Measurements from ENCODE around the gene ZSCAN22. TPM values are rescaled to one million over a fixed set of nuclear protein-coding genes. Genes with fewer than 3 reads are reported as not detected.

Gene ZSCAN22
- total RNA-seq, 1 donor from 2014 or later = 1.5 TPM

DNA sequence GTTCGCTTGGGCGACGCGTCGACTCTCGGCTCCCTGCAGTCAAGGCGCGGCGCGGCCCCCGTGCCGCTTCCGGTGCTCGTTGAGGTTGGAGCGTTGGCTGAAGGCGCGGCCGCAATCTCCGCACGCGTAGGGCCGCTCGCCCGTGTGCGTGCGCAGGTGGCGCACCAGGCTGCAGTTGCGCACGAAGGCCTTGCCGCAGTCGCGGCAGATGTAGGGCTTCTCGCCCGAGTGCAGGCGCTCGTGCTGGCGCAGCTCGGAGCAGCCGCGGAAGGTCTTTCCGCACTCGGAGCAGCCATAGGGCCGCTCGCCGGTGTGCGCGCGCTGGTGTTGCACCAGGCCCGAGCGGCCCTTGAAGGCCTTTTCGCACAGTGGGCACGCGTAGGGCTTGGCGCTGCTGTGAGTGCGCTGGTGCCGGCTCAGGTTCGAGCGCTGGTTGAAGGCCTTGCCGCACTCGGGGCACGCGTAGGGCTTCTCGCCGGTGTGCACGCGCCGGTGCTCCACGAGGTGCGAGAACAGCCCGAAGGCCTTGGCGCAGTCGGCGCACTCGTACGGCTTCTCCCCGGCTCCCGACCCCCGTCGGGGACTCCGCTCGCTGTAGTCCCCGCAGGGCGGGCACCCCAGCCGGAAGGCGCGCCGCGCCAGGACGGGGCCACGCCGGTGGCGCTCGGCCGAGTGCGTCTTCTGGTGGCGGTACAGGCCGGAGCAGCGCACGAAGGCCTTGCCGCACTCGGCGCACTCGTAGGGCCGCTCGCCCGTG, 41.1 kb downstream of the ZSCAN22 start:
- H3F3A ChIP-seq (ENCODE audit: low read depth) = peaks cover 3% of the 10 kb centered on the region
- no peaks in the 10 kb centered on the region for H3K9me3 ChIP-seq (ENCODE audit: low read depth)
- H3K9ac ChIP-seq = no peak overlapping the region
- H3K27ac ChIP-seq = no peak overlapping the region
- H2AFZ ChIP-seq (replicated peaks) = no peak overlapping the region
- Mint-ChIP-seq H3K27ac (no peak overlapping the region), H3K9me3 (no peaks in the 10 kb centered on the region), H3K4me1 (peaks cover 3% of the 10 kb centered on the region), H3K36me3 (peaks cover 10% of the 10 kb centered on the region), H3K27me3 (ENCODE audit: insufficient read depth, low read depth) (peaks cover 4% of the 10 kb centered on the region), H3K4me3 (no peak overlapping the region)
- H3K4me2 ChIP-seq = no peak overlapping the region
- no peak for DNase-seq (ENCODE audit: low spot score)
- no peaks in the 10 kb centered on the region for H3K36me3 ChIP-seq
- H3K4me1 ChIP-seq = no peaks in the 10 kb centered on the region
- H3K27me3 ChIP-seq = no peaks in the 10 kb centered on the region
- no peak for TF ChIP-seq EZH2phosphoT487 (IDR thresholded peaks at IDR 0.05)
- no peak for TF ChIP-seq EZH2 (IDR thresholded peaks at IDR 0.05)
- TF ChIP-seq, protein P1, sequence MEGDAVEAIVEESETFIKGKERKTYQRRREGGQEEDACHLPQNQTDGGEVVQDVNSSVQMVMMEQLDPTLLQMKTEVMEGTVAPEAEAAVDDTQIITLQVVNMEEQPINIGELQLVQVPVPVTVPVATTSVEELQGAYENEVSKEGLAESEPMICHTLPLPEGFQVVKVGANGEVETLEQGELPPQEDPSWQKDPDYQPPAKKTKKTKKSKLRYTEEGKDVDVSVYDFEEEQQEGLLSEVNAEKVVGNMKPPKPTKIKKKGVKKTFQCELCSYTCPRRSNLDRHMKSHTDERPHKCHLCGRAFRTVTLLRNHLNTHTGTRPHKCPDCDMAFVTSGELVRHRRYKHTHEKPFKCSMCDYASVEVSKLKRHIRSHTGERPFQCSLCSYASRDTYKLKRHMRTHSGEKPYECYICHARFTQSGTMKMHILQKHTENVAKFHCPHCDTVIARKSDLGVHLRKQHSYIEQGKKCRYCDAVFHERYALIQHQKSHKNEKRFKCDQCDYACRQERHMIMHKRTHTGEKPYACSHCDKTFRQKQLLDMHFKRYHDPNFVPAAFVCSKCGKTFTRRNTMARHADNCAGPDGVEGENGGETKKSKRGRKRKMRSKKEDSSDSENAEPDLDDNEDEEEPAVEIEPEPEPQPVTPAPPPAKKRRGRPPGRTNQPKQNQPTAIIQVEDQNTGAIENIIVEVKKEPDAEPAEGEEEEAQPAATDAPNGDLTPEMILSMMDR (IDR thresholded peaks at IDR 0.05) = no peak
- H4K20me1 ChIP-seq (ENCODE audit: low read depth) = no peaks in the 10 kb centered on the region
- no peak overlapping the region for H3K4me3 ChIP-seq
- no peaks in the 10 kb centered on the region for H3K79me2 ChIP-seq (ENCODE audit: low read depth)

DNA sequence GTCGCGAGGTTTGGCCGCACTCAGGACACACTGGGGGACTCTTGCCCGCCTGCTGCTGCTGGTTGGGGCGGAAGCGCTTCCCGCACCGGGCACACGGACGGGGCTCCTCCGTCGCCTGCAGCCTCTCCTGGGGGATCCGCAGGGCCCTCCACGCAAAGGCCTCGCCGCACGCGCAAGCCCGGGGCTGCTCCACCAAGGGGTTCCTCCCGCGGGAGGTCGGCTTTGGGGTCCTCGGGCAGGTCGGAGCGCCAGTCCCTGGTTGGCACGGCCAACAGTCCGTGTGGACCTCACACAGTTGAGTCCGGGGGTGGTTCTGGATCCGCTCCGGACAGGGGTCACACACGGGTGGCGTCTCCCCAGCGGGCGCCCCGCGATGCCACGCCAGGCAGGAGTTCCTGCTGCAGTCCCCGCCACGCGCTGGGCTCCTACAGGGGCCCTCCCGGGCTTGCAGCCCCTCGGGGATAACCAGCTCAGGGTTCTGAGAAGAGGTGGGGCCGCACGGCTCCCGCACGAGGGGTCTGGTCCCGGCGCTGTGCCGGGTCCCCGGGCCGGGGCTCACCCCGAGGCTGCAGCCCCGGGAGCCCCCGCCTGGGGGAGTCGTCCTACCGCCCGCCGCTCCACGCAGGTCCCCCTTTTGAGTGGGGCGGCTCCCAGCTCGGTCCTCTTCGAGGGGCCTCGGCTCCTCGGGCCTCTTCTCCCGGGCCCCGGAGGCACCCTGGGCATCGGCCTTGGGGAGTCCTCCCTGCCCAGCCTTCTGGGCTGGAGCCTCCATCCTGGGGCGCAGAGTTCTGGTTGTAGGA, 42.0 kb downstream of the ZSCAN22 start:
- DNase-seq (ENCODE audit: low spot score) = no peak
- Histone ChIP-seq H3K36me3 (no peaks in the 10 kb centered on the region), H3K9me3 (ENCODE audit: low read depth) (no peaks in the 10 kb centered on the region), H4K20me1 (ENCODE audit: low read depth) (no peaks in the 10 kb centered on the region), H3F3A (ENCODE audit: low read depth) (peaks cover 3% of the 10 kb centered on the region), H3K4me2 (no peak overlapping the region), H3K4me3 (no peak overlapping the region), H3K27ac (no peak overlapping the region), H3K27me3 (no peaks in the 10 kb centered on the region), H3K4me1 (no peaks in the 10 kb centered on the region), H2AFZ (replicated peaks) (no peak overlapping the region), H3K79me2 (ENCODE audit: low read depth) (no peaks in the 10 kb centered on the region), H3K9ac (no peak overlapping the region)
- Mint-ChIP-seq H3K4me1 (peaks cover 3% of the 10 kb centered on the region), H3K27ac (no peak overlapping the region), H3K36me3 (peaks cover 10% of the 10 kb centered on the region), H3K9me3 (no peaks in the 10 kb centered on the region), H3K4me3 (no peak overlapping the region), H3K27me3 (ENCODE audit: insufficient read depth, low read depth) (peaks cover 4% of the 10 kb centered on the region)
- TF ChIP-seq, protein P1 (IDR thresholded peaks at IDR 0.05) = no peak
- TF ChIP-seq EZH2 (IDR thresholded peaks at IDR 0.05) (no peak), EZH2phosphoT487 (IDR thresholded peaks at IDR 0.05) (no peak)

DNA sequence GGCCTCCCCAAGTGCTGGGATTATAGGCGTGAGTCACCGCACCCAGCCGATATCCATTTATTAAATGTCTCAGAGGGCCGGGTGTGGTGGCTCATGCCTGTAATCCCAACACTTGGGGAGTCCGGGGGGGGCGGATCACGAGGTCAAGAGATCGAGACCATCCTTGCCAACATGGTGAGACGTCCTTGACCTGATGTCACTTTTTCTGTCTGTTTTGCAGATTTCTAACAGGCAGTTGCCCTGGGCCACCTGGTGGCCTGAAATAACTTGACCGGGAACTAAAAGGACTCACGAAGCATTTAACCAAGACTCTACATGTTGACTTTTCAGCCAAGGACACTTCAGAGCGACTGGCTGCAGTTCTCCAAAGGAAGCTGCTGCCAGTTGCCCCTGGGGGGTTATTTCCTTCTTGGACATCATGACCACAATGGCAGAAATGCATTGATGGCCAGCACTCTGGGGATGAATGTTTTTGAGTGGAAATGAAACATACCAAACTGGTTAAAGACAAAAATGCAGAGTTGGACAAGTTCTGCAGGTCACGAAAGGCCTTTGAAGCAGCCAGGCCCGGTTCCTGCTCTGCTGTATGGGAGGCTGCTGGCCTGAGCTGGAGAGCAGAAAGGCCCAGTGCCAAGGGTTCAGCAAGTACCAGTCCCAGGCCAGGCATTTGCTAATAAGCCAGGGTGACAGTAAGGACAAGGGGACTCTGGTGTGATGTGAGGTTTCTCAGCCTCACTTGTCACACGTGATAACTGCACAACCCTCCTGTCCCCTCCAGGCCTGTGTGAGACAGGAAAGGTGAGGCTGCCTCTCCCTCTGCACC, 45.7 kb downstream of the ZSCAN22 start:
- H3F3A ChIP-seq (ENCODE audit: low read depth) = peaks cover 3% of the 10 kb centered on the region
- peaks cover 4% of the 10 kb centered on the region for H3K27me3 Mint-ChIP-seq (ENCODE audit: insufficient read depth, low read depth)
- H3K36me3 ChIP-seq = no peaks in the 10 kb centered on the region
- no peak overlapping the region for H3K27ac Mint-ChIP-seq
- no peak for TF ChIP-seq EZH2 (IDR thresholded peaks at IDR 0.05)
- no peak for TF ChIP-seq EZH2phosphoT487 (IDR thresholded peaks at IDR 0.05)
- TF ChIP-seq, protein P1 (IDR thresholded peaks at IDR 0.05) = no peak
- no peak overlapping the region for H3K4me3 Mint-ChIP-seq
- no peak overlapping the region for H3K4me2 ChIP-seq
- H3K9me3 ChIP-seq (ENCODE audit: low read depth) = no peaks in the 10 kb centered on the region
- no peaks in the 10 kb centered on the region for H3K27me3 ChIP-seq
- DNase-seq (ENCODE audit: low spot score) = no peak
- no peaks in the 10 kb centered on the region for H3K4me1 Mint-ChIP-seq
- no peaks in the 10 kb centered on the region for H4K20me1 ChIP-seq (ENCODE audit: low read depth)
- H3K9me3 Mint-ChIP-seq = no peaks in the 10 kb centered on the region
- no peak overlapping the region for H3K27ac ChIP-seq
- H3K79me2 ChIP-seq (ENCODE audit: low read depth) = no peaks in the 10 kb centered on the region
- peaks cover 5% of the 10 kb centered on the region for H3K36me3 Mint-ChIP-seq
- no peak overlapping the region for H2AFZ ChIP-seq (replicated peaks)
- no peak overlapping the region for H3K4me3 ChIP-seq
- no peak overlapping the region for H3K9ac ChIP-seq
- H3K4me1 ChIP-seq = no peaks in the 10 kb centered on the region
